Natural killer cell treated with Interleukin-12 subunit alpha and Interleukin-12 subunit beta and Interleukin-15 and Interleukin-18, amount 100 ng/mL, for 72 hours (primary cell): Measurements from ENCODE around the gene NAT16. TPM values are rescaled to one million over a fixed set of nuclear protein-coding genes. Genes with fewer than 3 reads are reported as not detected.
"Not testable (repeated sequence)": the region's sequence is repeated elsewhere in the genome, so short reads cannot be mapped to it uniquely, and the experiment has no call there.

Experiments used
- ATAC-seq, 2 donors: fragments of 150-1000 bp; cut with Tn5 transposase in 1 of 2; sonication (Bioruptor Pico), chemical (Tn5 transposase) in 1 of 2; 2 replicates each; pipeline ENCODE4 v1.10.0; 2021
- DNase-seq: peaks from one replicate; pipeline ENCODE4 v3.0.0; 2022; ENCODE audit warnings: low spot score
- H3K27ac Mint-ChIP-seq, 2 donors: 1 replicate in 1 of 2; 2 replicates in 1 of 2; pipeline ENCODE4 v1.8.0; 2022; ENCODE audit warnings: mixed read lengths in 2 of 2, mild to moderate bottlenecking in 1 of 2, moderate library complexity in 1 of 2
- H3K27me3 Mint-ChIP-seq, 2 donors: 1 replicate in 1 of 2; 2 replicates in 1 of 2; pipeline ENCODE4 v1.8.0; 2022; ENCODE audit warnings: mixed read lengths in 2 of 2
- H3K36me3 Mint-ChIP-seq: one replicate; pipeline ENCODE4 v1.8.0; 2022; ENCODE audit warnings: mixed read lengths
- H3K4me1 Mint-ChIP-seq, 2 donors: 1 replicate in 1 of 2; 2 replicates in 1 of 2; pipeline ENCODE4 v1.8.0; 2022; ENCODE audit warnings: low read depth in 2 of 2, mixed read lengths in 2 of 2, mild to moderate bottlenecking in 1 of 2
- H3K4me3 Mint-ChIP-seq: one replicate; pipeline ENCODE4 v1.8.0; 2022; ENCODE audit warnings: mixed read lengths
- H3K9me3 Mint-ChIP-seq: 2 replicates; pipeline ENCODE4 v1.8.0; 2022; ENCODE audit warnings: mixed read lengths
- total RNA-seq, 2 donors: library from RNA; stranded (reverse); gene quantifications; one replicate each; pipeline ENCODE4 v1.2.3, GENCODE V29; 2022

Gene NAT16
- total RNA-seq, 2 donors from 2014 or later = not detected

GRCh38 chr7:101210143-101210542, 30.1 kb upstream of the NAT16 start:
- H3K27ac Mint-ChIP-seq = no peak overlapping the region
- H3K27me3 Mint-ChIP-seq = no peaks in the 10 kb centered on the region

DNA sequence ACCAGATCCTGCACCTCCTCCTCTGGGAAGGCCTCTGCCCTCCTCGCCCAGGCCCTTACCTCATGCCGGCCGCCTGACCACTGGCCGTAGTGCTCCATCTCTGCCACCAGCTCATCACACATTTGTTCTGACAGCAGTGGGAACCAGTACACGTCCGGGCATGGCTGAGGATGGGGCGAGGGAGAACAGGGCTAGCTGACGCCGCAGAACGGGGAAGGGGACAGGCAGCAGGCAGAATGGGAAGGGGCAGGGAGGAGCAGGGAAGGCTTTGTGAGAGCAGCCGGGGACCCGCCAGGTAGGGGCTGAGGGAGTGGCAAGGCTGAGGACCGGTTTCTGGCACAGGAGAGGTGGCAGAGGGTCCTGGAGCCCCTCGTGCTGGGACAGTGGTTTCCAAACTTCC, 28.7 kb upstream of the NAT16 start:
- no peak overlapping the region for H3K27ac Mint-ChIP-seq
- H3K36me3 Mint-ChIP-seq = no peaks in the 10 kb centered on the region
- DNase-seq (no peak), ATAC-seq (no peak)
- peaks cover under 1 to 4% of the 10 kb centered on the region in 2 donors for H3K27me3 Mint-ChIP-seq
- peaks cover 0 to 3% of the 10 kb centered on the region in 2 donors for H3K4me1 Mint-ChIP-seq
- H3K9me3 Mint-ChIP-seq = no peaks in the 10 kb centered on the region
- no peak overlapping the region for H3K4me3 Mint-ChIP-seq

More at GRCh38 chr7:101210143-101210542, 30.1 kb upstream of the NAT16 start:
- H3K9me3 Mint-ChIP-seq = no peaks in the 10 kb centered on the region
- no peak overlapping the region for H3K4me3 Mint-ChIP-seq
- ATAC-seq (no peak), DNase-seq (no peak)
- H3K4me1 Mint-ChIP-seq = no peaks in the 10 kb centered on the region
- H3K36me3 Mint-ChIP-seq = no peaks in the 10 kb centered on the region

DNA sequence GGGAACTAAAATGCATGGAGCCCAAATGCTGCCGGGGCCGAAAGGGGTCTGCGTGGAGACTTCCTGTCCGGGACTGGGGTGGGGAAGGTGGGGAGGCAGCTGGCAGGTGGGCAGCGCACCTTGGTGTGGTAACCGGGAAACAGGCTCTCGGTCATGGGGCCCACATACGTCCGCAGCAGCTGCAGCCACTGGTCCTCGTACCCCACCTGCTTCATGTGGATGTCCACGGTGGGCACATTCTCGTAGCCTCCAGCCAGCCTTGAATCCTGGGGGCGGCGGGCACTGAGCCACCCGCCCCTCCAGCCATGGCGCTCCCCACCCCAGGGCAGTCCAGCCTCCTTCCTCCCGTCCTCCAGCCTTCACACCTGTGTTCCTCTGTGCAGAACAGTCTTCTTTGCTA, 27.4 kb upstream of the NAT16 start:
- ATAC-seq = no peak
- Mint-ChIP-seq H3K4me3 (no peak overlapping the region), H3K27ac (no peak overlapping the region), H3K36me3 (no peaks in the 10 kb centered on the region), H3K27me3 (peaks cover 7 to 15% of the 10 kb centered on the region in 2 donors), H3K9me3 (no peaks in the 10 kb centered on the region), H3K4me1 (peaks cover 0 to 4% of the 10 kb centered on the region in 2 donors)
- no peak for DNase-seq

GRCh38 chr7:101206665-101207042, 26.6 kb upstream of the NAT16 start:
- H3K27me3 Mint-ChIP-seq = peaks cover 7 to 15% of the 10 kb centered on the region in 2 donors
- H3K27ac Mint-ChIP-seq = no peak overlapping the region
- H3K4me1 Mint-ChIP-seq = peaks cover 0 to 4% of the 10 kb centered on the region in 2 donors
- H3K36me3 Mint-ChIP-seq = no peaks in the 10 kb centered on the region
- no peaks in the 10 kb centered on the region for H3K9me3 Mint-ChIP-seq
- ATAC-seq (no peak), DNase-seq (no peak)
- no peak overlapping the region for H3K4me3 Mint-ChIP-seq

DNA sequence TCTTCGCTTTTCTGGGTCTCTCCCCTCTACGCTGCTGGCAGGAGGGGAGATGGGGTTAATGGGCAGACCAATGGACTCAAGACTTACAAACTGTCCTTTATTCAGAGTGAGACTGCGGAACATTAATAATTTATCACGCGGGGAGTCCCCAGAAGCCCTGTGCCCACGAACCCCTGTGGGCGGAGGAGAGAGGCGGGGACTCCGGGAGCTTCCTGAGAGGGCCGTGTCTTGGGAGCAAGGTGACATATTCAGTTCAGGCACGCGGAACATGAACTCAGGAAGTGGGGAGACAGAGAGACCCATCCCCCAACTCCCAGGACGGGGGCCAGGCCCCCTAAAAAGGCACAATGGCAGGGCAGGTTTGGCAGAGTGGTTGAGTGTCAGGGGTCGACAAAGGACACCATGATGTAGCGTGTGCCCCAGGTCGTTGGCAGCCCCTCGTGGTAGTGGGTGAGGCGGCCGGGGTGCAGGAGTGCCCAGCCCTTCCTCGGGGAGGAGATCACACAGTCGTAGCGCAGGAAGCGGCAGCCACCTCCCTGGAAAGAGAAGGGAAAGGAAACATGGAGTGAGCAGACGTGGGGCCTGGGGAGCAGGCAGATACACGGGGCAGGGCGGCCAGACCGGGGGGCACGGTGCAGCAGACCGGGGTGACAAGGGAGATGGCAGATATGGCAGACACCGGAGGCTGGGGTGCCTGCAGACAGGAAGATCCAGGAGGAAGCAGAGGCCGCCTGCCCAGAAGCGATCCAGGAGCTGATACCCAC, 26.0 kb upstream of the NAT16 start:
- Mint-ChIP-seq H3K4me1 (peaks cover 0 to 4% of the 10 kb centered on the region in 2 donors), H3K36me3 (no peaks in the 10 kb centered on the region), H3K9me3 (no peaks in the 10 kb centered on the region), H3K4me3 (no peak overlapping the region), H3K27ac (no peak overlapping the region), H3K27me3 (peaks cover 7 to 15% of the 10 kb centered on the region in 2 donors)
- no peak for DNase-seq
- ATAC-seq = no peak

DNA sequence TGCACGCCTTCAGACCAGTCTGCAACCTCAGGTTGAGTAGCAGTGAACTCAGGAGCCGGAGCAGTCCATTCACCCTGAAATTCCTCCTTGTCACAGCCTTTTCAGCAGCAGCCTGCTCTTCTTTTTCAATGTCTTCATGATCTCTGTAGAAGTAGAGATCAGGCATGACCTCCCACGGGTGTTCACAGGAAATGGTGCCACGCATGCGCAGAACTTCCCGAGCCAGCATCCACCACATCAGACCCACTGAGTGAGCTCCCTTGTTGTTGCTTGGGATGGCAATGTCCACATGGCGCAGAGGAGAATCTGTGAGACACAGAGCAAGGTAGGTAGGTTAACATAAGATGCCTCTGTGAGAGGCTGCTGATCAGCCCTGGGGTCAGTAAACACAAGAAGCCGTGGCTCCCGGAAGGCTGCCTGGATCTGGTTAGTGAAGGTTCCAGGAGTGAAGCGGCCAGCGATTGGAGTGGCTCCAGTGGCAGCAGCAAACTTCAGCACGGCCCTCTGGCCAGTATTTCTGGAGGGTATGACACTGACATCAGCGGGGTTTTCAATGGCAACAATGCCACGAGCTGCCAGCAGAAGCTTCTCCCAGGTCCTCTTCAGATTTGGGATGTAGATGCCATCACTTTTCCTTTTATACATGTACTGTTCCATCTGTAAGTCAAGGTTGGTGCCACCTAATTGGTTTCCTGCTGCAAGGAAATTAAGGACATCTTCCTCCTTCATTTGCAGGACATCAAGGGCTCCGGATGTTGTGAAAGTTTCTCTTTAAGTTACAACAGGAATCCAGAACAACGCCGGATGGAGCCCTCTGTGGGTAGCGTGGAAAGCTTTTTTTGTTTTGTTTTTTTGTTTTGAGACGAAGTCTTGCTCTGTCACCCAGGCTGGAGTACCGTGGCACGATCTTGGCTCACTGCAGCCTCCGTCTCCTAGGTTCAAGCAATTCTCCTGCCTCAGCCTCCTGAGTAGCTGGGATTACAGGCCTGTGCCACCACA, 23.9 kb upstream of the NAT16 start:
- not testable (repeated sequence) for H3K27ac Mint-ChIP-seq, H3K36me3 Mint-ChIP-seq, H3K9me3 Mint-ChIP-seq, H3K4me3 Mint-ChIP-seq, DNase-seq, H3K4me1 Mint-ChIP-seq, ATAC-seq
- H3K27me3 Mint-ChIP-seq = peaks cover 14 to 15% of the 10 kb centered on the region in 2 donors

GRCh38 chr7:101202603-101202918, 22.5 kb upstream of the NAT16 start:
- no peaks in the 10 kb centered on the region for H3K9me3 Mint-ChIP-seq
- no peak for DNase-seq
- no peak for ATAC-seq
- no peaks in the 10 kb centered on the region for H3K36me3 Mint-ChIP-seq
- no peak overlapping the region for H3K27ac Mint-ChIP-seq
- no peak overlapping the region for H3K4me3 Mint-ChIP-seq
- peaks cover 0 to 4% of the 10 kb centered on the region in 2 donors for H3K4me1 Mint-ChIP-seq
- peaks cover 14 to 15% of the 10 kb centered on the region in 2 donors for H3K27me3 Mint-ChIP-seq

GRCh38 chr7:101201695-101202602, 21.9 kb upstream of the NAT16 start:
- H3K27ac Mint-ChIP-seq = no peak overlapping the region
- no peaks in the 10 kb centered on the region for H3K36me3 Mint-ChIP-seq
- H3K9me3 Mint-ChIP-seq = no peaks in the 10 kb centered on the region
- DNase-seq = no peak
- H3K27me3 Mint-ChIP-seq = peaks cover 14 to 15% of the 10 kb centered on the region in 2 donors
- ATAC-seq = no peak
- no peak overlapping the region for H3K4me3 Mint-ChIP-seq
- H3K4me1 Mint-ChIP-seq = peaks cover 0 to 4% of the 10 kb centered on the region in 2 donors

DNA sequence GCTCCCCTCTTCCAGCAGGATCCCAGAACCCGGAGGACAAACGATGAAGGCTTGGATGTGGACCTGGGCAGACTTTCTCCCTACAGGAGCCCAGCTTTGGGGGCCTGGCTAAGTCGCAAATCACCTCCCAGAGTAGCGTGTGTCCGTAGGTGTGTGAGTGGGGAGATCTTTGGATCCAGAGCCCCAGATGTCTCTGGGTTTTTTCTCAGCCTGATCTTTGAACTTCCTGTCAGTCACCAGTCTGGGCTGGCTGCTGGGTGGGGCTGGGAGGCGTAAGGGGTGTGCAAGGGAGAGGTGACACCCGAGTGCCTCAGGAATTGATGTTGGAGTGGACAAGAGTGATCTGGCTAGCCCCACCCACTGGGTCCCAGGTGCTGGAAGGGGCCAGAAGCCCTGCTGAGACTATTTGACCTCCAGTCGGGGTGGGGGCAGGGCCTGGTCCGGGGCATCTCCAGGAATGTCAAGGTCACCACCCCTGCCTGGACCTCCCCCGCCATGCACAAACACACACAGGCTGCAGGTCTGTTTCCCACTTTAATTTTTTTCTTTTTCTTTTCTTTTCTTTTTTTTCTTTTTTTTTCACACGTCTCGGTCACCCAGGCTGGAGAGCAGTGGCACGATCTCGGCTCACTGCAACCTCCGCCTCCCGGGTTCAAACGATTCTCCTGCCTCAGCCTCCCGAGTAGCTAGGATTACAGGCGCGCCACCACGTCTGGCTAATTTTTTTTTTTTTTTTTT, 20.9 kb upstream of the NAT16 start, which contains the start of gene MOGAT3:
Gene MOGAT3, minus strand, starts transcription at position 175 of the 738 bp plus-strand sequence. CDS start 182 bp downstream, outside the sequence.
- no peak within 1 kb of the TSS for H3K27ac Mint-ChIP-seq
- no peak for DNase-seq
- ATAC-seq = no peak
- H3K4me1 Mint-ChIP-seq = peaks cover 0 to 4% of the 10 kb centered on the region in 2 donors
- H3K27me3 Mint-ChIP-seq = peaks cover 14 to 15% of the 10 kb centered on the region in 2 donors
- H3K9me3 Mint-ChIP-seq = no peaks in the 10 kb centered on the region
- no peaks in the 10 kb centered on the region for H3K36me3 Mint-ChIP-seq
- no peak within 1 kb of the TSS for H3K4me3 Mint-ChIP-seq

DNA sequence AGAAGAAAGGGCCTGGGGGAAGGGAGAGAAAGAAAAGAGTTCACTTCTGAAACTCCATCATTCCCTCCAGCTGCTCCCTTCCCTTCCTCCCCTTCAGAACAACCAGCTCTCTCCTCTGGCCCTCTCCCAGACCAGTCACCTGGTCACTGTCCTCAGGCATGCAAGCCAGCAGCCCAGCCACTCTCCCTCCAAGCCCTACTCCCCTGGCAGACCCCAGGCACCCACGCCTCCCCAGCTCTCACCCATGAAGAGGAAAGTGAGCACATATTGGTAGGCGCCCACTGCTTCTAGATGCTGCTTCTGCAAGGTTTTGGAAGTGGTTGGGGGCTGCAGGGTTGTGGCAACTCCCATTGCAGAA, 20.4 kb upstream of the NAT16 start:
- H3K9me3 Mint-ChIP-seq = no peaks in the 10 kb centered on the region
- H3K4me1 Mint-ChIP-seq = peaks cover 0 to 4% of the 10 kb centered on the region in 2 donors
- no peak overlapping the region for H3K27ac Mint-ChIP-seq
- no peak overlapping the region for H3K4me3 Mint-ChIP-seq
- peaks cover 14 to 15% of the 10 kb centered on the region in 2 donors for H3K27me3 Mint-ChIP-seq
- ATAC-seq = no peak
- no peak for DNase-seq
- H3K36me3 Mint-ChIP-seq = no peaks in the 10 kb centered on the region

- ATAC-seq, H3K4me3 Mint-ChIP-seq, H3K27ac Mint-ChIP-seq, DNase-seq, H3K9me3 Mint-ChIP-seq, H3K4me1 Mint-ChIP-seq, H3K36me3 Mint-ChIP-seq: not testable (repeated sequence)
- peaks cover 15 to 17% of the 10 kb centered on the region in 2 donors for H3K27me3 Mint-ChIP-seq
These were observed 19.4 kb upstream of the NAT16 start for GRCh38 chr7:101199522-101199921.

DNA sequence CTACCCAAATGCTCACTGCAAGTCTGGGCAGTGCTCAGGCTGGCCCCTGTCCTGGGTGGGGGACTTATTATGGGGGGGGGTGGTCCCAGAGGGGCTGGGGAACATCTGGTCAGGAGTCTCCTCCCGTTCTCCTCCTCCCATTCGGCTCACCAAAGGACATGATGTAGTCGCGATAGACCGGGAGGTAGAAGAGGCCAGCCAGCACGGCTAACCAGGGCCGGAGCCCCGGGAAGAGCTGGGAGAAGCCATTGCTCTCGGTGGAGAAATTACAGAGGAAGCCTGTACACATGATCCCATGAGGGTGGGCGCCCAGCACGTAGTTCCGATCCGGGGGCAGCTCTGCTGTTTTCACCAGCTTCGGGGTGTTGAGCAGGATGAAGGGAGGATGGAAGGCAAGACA, 18.4 kb upstream of the NAT16 start:
- H3K27ac Mint-ChIP-seq = no peak overlapping the region
- no peak for ATAC-seq
- peaks cover 7 to 15% of the 10 kb centered on the region in 2 donors for H3K27me3 Mint-ChIP-seq
- H3K4me1 Mint-ChIP-seq = no peaks in the 10 kb centered on the region
- H3K36me3 Mint-ChIP-seq = no peaks in the 10 kb centered on the region
- H3K4me3 Mint-ChIP-seq = no peak overlapping the region
- DNase-seq = no peak
- no peaks in the 10 kb centered on the region for H3K9me3 Mint-ChIP-seq

DNA sequence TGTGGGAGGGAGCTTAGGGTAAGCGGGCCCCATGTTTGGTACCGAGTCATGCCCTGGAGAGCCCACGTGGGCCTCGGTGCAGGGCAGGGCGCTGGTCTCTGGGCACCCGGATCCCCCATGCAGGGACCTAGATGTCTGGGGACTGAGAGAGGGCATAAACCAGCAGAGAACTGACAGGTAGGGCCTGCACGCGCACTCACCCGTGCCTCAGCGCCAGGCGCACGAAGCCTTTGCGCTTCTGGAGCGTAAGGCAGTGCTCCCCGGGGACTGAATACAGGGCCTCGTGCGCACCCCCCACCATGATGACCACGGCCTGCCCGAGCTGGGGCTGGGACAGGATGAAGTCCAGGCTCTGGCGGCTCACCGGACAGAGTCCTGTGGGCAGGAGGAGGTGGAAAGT, 17.9 kb upstream of the NAT16 start:
- Mint-ChIP-seq H3K9me3 (no peaks in the 10 kb centered on the region), H3K27me3 (peaks cover 5 to 14% of the 10 kb centered on the region in 2 donors), H3K4me3 (no peak overlapping the region), H3K4me1 (no peaks in the 10 kb centered on the region), H3K27ac (no peak overlapping the region), H3K36me3 (no peaks in the 10 kb centered on the region)
- ATAC-seq (no peak), DNase-seq (no peak)
